Activated T-cell treated with anti-CD3 and anti-CD28 coated beads for 1 hour (primary cell): ENCODE data around the gene ITGB5.

Source experiments
- DNase-seq: peaks from one replicate; pipeline ENCODE4 v3.0.0-alpha.2; 2020; ENCODE audit warnings: low read depth

ITGB5 gene

GRCh38 chr3:124860599-124860998 lies 26.6 kb downstream of the ITGB5 start:
- no peak for DNase-seq

GRCh38 chr3:124859025-124859424 lies 28.1 kb downstream of the ITGB5 start:
- DNase-seq: no peak

- no peak for DNase-seq
These were observed 28.9 kb downstream of the ITGB5 start for GRCh38 chr3:124858275-124858674.

- DNase-seq: no peak
These were observed 30.5 kb downstream of the ITGB5 start for GRCh38 chr3:124856677-124857076.

- DNase-seq: no peak
These were observed 33.2 kb downstream of the ITGB5 start for GRCh38 chr3:124854009-124854408.

- no peak for DNase-seq
These were observed 33.7 kb downstream of the ITGB5 start for GRCh38 chr3:124853446-124853845.

GRCh38 chr3:124851905-124852304 lies 35.3 kb downstream of the ITGB5 start:
- no peak for DNase-seq

- DNase-seq: no peak
These were observed 36.0 kb downstream of the ITGB5 start for GRCh38 chr3:124851136-124851535.

- DNase-seq: no peak
These were observed 36.5 kb downstream of the ITGB5 start for GRCh38 chr3:124850633-124851032.

- DNase-seq: no peak
These were observed 37.0 kb downstream of the ITGB5 start for GRCh38 chr3:124850212-124850611.

GRCh38 chr3:124848300-124848699 lies 38.9 kb downstream of the ITGB5 start:
- no peak for DNase-seq

GRCh38 chr3:124847863-124848262 lies 39.3 kb downstream of the ITGB5 start:
- no peak for DNase-seq

GRCh38 chr3:124847051-124847450 lies 40.1 kb downstream of the ITGB5 start:
- no peak for DNase-seq

GRCh38 chr3:124846189-124846588 lies 41.0 kb downstream of the ITGB5 start:
- DNase-seq: no peak

- no peak for DNase-seq
These were observed 41.8 kb downstream of the ITGB5 start for GRCh38 chr3:124845406-124845805.

- DNase-seq: no peak
These were observed 43.5 kb downstream of the ITGB5 start for GRCh38 chr3:124843506-124844177.

- no peak for DNase-seq
These were observed 44.1 kb downstream of the ITGB5 start for GRCh38 chr3:124843047-124843446.

- no peak for DNase-seq
These were observed 45.6 kb downstream of the ITGB5 start for GRCh38 chr3:124841517-124841916.

GRCh38 chr3:124840331-124840730 lies 46.8 kb downstream of the ITGB5 start:
- no peak for DNase-seq

GRCh38 chr3:124839896-124840295 lies 47.3 kb downstream of the ITGB5 start:
- no peak for DNase-seq

- DNase-seq: no peak
These were observed 48.2 kb downstream of the ITGB5 start for GRCh38 chr3:124838963-124839362.

- DNase-seq: no peak
These were observed 49.4 kb downstream of the ITGB5 start for GRCh38 chr3:124837730-124838186.

GRCh38 chr3:124837065-124837464 lies 50.1 kb downstream of the ITGB5 start:
- DNase-seq: no peak

GRCh38 chr3:124836448-124836847 lies 50.7 kb downstream of the ITGB5 start:
- no peak for DNase-seq
